Effector CD8-positive, alpha-beta T cell (primary cell): Measurements from ENCODE around the gene PLA2G2D.
"Not testable (repeated sequence)": the region's sequence is repeated elsewhere in the genome, so short reads cannot be mapped to it uniquely, and the experiment has no call there.

Experiments used
- DNase-seq: peaks from one replicate; lab custom pipeline; 2025; lab: John Stamatoyannopoulos, UW

PLA2G2D gene

GRCh38 chr1:20142001-20142710, 22.8 kb upstream of the PLA2G2D start:
- DNase-seq: no peak

DNA sequence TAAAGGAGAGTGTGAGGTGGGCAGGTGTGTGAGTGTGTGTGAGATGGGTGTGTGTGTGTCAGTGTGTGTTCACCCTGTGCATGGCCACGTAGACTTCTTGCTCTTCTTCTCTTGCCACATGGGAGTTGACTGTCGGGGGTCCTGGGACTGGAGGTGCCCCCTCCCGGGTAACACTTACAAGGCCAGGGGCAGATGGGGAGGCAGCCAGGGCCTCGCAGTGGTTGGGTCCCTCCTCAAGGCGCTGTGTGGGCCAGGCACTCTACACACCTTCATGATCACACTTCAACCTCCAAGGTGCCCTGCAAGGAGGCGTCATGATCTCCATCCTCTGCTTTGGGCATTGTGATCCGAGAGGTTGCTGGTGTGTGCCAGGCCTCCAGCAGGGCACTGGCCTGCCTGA, 22.1 kb upstream of the PLA2G2D start:
- DNase-seq: no peak

- DNase-seq: no peak
Observed at GRCh38 chr1:20141001-20141400, 21.7 kb upstream of the PLA2G2D start.

DNA sequence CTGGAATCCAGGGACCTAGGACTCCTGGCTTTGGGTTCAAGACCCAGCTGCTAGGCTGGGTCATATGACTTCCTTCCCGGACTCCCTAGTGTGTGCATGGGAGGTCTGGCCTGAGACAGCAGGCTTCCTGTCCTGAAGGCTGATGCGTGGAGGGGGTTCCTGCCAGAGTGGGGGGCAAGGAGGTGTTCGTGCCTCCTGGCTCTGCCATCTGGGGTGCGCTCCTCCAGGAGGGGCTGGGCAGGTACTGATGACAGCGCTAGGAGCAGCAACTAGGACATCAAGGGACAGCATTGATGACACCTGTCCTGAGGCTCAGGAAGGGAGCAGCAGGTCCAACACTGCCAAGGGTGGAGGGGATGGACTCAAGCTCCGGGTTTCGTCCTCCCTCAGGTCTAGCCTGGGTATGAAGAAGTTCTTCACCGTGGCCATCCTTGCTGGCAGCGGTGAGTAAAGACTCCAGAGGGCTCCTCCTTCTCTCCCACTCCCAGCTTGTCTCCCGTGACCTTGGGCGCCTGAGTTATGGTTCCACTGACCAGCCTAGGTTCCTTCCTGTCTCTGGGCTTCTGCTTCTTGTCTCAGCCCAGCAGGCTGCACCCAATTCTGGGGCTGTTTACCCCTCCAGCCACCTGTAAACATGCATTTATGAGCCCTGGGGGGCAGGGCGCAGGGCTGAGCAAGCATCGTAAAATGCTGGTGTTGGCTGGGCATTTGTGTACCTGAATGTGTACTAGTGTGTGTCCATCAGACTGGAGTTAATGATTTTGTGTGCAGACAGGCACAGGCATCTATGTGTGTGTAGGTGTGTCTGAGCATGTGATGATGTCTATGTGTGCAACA, 20.7 kb upstream of the PLA2G2D start:
- DNase-seq: no peak

GRCh38 chr1:20138961-20139550, 19.7 kb upstream of the PLA2G2D start, which contains the start of gene PLA2G2F:
PLA2G2F (plus strand) TSS chr1:20139323; CDS start chr1:20139428, 105 bp downstream.
- DNase-seq: no peak

- DNase-seq: no peak
Observed at GRCh38 chr1:20138346-20138745, 19.0 kb upstream of the PLA2G2D start.

DNA sequence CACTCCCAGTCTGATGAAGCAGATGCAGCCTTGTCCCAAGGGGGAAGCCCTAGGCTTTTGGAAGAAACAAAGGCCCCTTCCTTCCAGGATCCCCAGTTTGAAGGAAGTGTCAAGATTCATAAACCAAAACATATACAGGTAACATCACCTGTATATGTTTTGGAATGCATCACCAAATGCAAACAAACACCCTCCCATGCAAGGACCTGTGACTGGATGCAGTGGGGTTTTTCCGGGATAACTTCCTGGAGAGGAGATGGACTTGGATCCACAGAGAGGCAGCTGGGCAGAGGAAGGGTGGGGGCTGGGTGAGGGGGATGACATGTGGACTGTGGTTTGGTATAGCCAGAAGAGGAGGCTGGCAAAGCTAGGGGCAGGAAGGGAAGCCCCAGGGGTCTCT, 18.3 kb upstream of the PLA2G2D start:
- no peak for DNase-seq

- no peak for DNase-seq
Observed at GRCh38 chr1:20137055-20137454, 17.7 kb upstream of the PLA2G2D start.

DNA sequence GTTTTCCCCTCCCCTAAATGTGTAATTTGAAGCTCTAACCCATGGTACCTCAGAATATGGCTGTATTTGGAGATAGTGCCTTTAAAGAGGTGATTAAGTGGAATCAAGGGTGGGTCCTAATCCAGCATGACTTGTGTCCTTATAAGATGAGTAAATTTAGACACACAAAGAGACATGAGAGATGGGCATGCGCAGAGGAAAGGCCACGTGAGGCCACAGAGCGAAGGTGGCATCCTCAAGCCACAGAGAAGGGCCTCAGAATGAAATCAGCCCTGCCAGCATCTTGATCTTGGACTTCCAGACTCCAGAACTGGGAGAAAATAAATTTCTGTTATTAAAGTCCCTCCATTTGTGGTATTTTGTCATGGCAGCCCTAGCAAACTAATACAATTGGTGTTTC, 16.9 kb upstream of the PLA2G2D start:
- DNase-seq: no peak

GRCh38 chr1:20134995-20135394, 15.7 kb upstream of the PLA2G2D start:
- DNase-seq: no peak

- DNase-seq: not testable (repeated sequence)
Observed at GRCh38 chr1:20130518-20130917, 11.2 kb upstream of the PLA2G2D start.

DNA sequence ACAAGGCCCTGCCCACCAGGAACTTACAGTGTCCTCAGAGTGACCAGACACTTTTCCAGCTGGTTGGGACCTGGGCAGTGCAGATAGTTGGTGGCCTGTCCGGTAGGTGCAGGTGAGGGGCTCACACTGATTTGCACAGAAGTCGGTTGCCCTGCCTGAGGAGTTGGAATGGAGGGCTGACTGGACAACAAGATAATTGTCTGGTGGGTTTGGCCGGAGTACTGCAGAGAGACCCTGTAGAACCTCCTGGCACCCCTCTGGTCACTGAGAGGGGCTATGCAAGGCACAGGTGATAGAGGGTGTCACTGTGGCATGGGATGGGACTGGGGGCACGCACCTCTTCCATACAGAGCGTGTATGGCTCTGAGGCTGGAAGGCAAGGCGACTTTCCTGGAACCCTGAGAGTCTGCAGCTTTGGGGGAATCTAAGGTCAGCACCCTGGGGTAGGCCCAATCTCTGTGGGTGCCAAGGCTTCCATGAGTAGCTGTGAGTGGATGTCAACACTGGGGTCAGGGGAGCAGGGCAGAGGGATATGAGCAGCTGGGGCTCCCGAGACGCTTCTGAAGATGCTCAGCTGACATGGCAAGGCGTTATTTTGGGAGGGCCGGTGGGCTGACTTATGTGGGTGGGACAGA, 7.6 kb upstream of the PLA2G2D start:
- DNase-seq: no peak

DNA sequence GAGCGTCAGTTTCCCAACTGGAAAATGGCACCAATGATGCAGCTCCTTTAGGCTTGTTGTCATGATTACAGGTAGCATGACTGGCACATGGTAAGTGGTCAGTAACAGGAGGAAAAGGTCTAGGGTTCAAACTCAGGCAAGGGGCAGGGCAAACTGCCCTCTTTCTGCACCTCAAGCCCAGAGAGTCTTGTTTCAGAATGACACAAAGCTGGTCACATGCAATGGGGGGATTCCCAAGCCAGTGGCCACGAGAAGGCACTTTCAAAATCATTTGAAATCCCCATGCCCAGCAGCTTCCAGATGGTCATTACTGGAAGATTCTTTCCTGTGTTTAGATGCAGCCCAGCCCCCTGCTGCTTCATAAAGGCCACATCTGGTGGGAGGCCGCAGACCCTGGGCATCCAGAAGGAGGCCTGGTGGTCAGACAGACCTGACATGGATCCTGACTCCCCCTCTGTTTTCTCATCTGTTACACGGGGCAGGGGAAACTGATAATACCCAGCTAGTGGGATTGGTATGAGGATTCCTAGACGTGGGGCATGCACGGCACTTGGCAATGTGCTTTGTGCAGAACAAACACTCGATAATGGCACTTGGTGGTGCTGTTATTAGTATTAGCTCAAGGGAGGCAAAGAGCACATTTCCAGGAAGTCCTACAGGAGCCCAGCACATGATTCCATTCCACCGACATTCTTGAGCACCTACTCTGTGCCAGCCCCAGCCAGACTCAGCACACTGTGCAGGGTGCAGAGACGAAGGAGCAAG, 6.9 kb upstream of the PLA2G2D start:
- no peak for DNase-seq

DNA sequence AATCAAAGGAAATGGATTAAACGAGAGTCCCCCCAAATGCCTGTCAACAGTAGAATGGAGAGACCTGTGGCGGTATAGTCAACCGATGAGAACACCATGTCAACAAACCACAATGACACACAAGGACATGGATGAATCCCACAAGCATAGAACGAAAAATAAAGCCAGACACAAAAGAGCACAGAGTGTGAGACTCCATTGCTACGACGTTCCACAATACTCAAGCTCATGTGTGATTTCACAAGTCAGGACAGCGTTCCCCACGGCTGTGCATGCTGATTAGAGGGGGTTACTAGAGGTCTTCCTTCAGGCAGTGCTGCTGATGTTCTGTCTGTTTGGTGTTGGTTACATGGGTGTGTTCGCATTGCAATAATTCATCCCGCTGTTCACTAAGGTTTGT, 5.8 kb upstream of the PLA2G2D start:
- no peak for DNase-seq

GRCh38 chr1:20124456-20125057, 5.2 kb upstream of the PLA2G2D start:
- no peak for DNase-seq

DNA sequence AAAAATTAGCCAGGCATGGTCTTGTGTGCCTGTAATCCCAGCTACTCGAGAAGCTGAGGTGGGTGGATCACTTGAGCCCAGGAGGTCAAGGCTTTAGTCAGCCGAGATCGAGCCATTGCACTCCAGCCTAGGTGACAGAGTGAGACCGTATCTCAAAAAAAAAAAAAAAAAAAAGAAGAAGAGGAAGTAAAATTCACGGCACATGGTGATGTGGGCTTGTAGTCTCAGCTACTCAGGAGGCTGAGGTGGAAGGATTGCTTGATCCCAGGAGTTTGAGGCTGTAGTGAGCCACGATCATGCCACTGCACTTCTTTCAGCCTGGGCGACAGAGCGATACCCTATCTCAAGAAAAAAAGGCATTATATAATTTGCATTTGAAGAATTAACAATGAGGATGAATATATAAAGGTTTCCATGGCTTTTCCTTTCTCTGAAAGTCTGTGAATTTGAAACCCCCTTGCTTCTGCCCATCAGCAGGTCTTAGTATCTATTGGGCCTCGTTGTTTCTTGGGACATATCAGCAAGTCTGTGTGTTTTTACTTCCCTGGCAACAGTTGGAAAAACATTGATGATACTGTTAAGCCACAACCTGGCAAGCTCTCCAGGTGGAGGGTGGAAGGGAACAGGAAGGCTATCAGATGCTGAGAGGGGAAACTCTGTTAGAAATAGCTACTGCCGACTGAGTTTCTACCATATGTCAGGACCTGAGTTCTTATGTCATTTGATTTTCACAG, 4.6 kb upstream of the PLA2G2D start:
- DNase-seq: no peak

DNA sequence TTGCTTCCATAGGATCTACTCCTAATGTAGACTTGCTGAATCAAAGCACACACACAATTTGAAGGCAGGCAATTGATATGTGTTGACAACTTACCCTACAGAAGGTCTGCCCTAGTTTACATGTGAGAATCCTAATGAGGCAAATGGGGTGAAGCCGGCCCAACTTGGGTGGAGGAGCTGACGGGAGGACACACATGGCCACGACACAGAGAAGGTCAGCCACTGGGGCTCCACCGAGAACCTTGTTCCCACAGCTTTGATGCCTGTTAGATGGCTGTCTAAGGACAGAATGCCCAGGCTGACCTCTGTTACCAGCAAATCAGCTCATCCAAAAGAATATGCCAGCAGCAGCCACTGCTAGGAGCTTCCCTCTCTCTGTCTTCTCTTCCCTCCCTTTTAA, 1.5 kb upstream of the PLA2G2D start:
- DNase-seq: no peak

- DNase-seq: no peak
Observed at GRCh38 chr1:20117236-20117635, 2.1 kb downstream of the PLA2G2D start.

DNA sequence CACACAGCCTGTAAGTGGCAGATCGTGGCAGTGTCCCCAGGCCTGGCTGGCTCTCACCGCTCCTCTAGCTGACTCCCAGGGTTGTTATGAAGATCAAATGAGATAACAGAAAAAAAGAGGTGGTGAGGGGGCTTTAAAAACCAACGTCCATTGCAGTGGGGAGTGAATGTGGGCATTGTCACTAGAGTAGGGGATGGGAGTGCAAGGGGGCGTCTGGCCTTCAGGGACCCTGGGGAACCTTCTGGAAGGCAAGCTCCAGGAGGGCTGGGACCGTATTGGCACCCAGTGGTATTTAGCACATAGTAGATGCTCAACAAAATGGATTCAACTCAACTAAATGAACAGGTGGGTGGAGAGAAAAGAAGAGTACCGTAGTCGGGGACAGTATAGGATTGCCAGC, 3.4 kb downstream of the PLA2G2D start:
- no peak for DNase-seq

DNA sequence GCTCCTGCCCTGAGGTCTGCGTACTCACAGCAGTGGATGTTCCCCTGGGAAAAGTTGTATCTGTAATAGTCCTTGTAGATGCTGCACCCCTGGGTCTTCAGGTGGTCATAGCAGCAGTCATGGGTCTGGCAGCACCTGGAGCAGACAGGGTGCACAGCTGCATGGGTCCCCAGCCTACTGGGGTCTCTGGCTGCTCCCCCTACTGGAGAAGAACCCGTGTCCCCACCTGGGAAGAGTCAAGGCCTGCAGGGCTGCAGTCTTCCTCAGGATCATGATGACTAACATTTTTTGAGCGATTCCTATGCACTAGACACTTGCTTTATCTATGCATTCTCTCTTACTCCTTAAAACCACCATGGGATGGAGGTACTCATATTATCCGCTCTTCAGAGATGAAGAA, 3.9 kb downstream of the PLA2G2D start:
- DNase-seq: no peak
